HepG2 (cell line): Measurements from ENCODE around the gene KNCN.

Experiments used
- CBX1 ChIP-seq: IDR thresholded peaks from one replicate; pipeline ENCODE4 v1.6.1; 2016; ENCODE audit warnings: antibody characterized with exemption, low read depth
- FOSL1 ChIP-seq: sonication (generic); formaldehyde crosslinking; IDR thresholded peaks from 2 replicates; pipeline ENCODE4 v1.9.0; 2021; ENCODE audit warnings: missing genetic modification reagents, borderline replicate concordance
- FOXA1 ChIP-seq, 2 experiments: fragments of 450-650 bp in 1 of 2; sonication (generic) in 1 of 2; formaldehyde crosslinking in 1 of 2; IDR thresholded peaks; 2 replicates each; pipeline versions ENCODE4 v1.4.0 to v1.6.1; 2016 to 2020; ENCODE audit warnings: missing genetic modification reagents in 1 of 2
- FOXM1 ChIP-seq: sonication (generic); formaldehyde crosslinking; IDR thresholded peaks from 2 replicates; pipeline ENCODE4 v1.5.0; 2020; ENCODE audit warnings: missing genetic modification reagents
- JUN ChIP-seq: sonication (generic); formaldehyde crosslinking; IDR thresholded peaks from 2 replicates; pipeline ENCODE4 v1.4.0; 2020; ENCODE audit warnings: mild to moderate bottlenecking, missing genetic modification reagents
- SRSF9 ChIP-seq: fragments of 200-400 bp; formaldehyde crosslinking; IDR thresholded peaks from 2 replicates; pipeline ENCODE4 v1.6.1; 2018; ENCODE audit warnings: borderline replicate concordance, mild to moderate bottlenecking, low read depth, low read length; ENCODE audit not compliant: insufficient read depth, poor library complexity, severe bottlenecking
- TARDBP ChIP-seq: sonication (generic); formaldehyde crosslinking; IDR thresholded peaks from 2 replicates; pipeline ENCODE4 v1.8.0; 2022; ENCODE audit warnings: mild to moderate bottlenecking, missing genetic modification reagents
- TCF7L2 ChIP-seq: IDR thresholded peaks from 2 replicates; pipeline ENCODE4 v1.6.1; 2011; ENCODE audit warnings: mild to moderate bottlenecking, low read depth, low read length, moderate library complexity
- ZFP37 ChIP-seq: sonication (generic); formaldehyde crosslinking; IDR thresholded peaks from 2 replicates; pipeline ENCODE4 v1.4.0; 2020; ENCODE audit warnings: missing genetic modification reagents, borderline replicate concordance
- TF ChIP-seq, protein P1 (sequence below): sonication (generic); formaldehyde crosslinking; IDR thresholded peaks from 2 replicates; pipeline ENCODE4 v1.5.0; 2020; ENCODE audit warnings: mild to moderate bottlenecking, missing genetic modification reagents, moderate library complexity
- TF ChIP-seq, protein P2 (sequence below): sonication (generic); formaldehyde crosslinking; conservative IDR thresholded peaks from 2 replicates; pipeline ENCODE4 v1.8.0; 2022; ENCODE audit warnings: low read depth, missing genetic modification reagents
- TF ChIP-seq, protein P3 (sequence below): sonication (generic); formaldehyde crosslinking; IDR thresholded peaks from 2 replicates; pipeline ENCODE4 v1.4.0; 2020; ENCODE audit warnings: mild to moderate bottlenecking, missing genetic modification reagents
- TF ChIP-seq, protein P4 (sequence below): sonication (generic); formaldehyde crosslinking; IDR thresholded peaks from 2 replicates; pipeline ENCODE4 v1.8.0; 2023; ENCODE audit warnings: mild to moderate bottlenecking, missing genetic modification reagents

DNA sequence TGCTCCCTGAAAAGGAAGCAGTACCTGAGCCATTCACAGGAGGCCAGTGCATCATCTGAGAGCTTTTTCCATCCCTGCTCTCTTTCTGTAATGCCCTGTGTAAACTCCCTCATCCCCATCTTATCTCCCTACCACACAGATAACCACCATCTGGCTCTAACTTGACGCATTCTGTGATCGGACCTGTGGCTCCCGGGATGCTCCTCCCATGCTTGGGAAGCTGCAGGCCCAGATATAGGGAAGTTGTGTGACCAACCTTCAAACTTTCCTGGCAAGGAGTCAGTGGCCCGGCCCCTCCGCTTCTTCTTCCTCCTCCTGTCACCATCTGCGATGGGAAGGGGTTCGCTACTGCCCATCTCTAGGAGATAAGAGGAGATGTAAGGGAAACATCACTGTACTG, 31.5 kb upstream of the KNCN start:
- no peak for TF ChIP-seq FOXM1 (CRISPR knock-in tag)
- no peak for TF ChIP-seq FOSL1
- no peak for TF ChIP-seq FOXA1 (IDR thresholded peaks at IDR 0.05)
- TF ChIP-seq FOXA1 (CRISPR knock-in tag; IDR thresholded peaks at IDR 0.05) = no peak
- TF ChIP-seq, protein P1, sequence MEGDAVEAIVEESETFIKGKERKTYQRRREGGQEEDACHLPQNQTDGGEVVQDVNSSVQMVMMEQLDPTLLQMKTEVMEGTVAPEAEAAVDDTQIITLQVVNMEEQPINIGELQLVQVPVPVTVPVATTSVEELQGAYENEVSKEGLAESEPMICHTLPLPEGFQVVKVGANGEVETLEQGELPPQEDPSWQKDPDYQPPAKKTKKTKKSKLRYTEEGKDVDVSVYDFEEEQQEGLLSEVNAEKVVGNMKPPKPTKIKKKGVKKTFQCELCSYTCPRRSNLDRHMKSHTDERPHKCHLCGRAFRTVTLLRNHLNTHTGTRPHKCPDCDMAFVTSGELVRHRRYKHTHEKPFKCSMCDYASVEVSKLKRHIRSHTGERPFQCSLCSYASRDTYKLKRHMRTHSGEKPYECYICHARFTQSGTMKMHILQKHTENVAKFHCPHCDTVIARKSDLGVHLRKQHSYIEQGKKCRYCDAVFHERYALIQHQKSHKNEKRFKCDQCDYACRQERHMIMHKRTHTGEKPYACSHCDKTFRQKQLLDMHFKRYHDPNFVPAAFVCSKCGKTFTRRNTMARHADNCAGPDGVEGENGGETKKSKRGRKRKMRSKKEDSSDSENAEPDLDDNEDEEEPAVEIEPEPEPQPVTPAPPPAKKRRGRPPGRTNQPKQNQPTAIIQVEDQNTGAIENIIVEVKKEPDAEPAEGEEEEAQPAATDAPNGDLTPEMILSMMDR (CRISPR knock-in tag) = no peak
- TF ChIP-seq ZFP37 = no peak
- no peak for TF ChIP-seq TARDBP (CRISPR knock-in tag)
- TF ChIP-seq, protein P2, sequence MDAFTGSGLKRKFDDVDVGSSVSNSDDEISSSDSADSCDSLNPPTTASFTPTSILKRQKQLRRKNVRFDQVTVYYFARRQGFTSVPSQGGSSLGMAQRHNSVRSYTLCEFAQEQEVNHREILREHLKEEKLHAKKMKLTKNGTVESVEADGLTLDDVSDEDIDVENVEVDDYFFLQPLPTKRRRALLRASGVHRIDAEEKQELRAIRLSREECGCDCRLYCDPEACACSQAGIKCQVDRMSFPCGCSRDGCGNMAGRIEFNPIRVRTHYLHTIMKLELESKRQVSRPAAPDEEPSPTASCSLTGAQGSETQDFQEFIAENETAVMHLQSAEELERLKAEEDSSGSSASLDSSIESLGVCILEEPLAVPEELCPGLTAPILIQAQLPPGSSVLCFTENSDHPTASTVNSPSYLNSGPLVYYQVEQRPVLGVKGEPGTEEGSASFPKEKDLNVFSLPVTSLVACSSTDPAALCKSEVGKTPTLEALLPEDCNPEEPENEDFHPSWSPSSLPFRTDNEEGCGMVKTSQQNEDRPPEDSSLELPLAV = no peak
- no peak for TF ChIP-seq TCF7L2
- no peak for TF ChIP-seq SRSF9
- no peak for TF ChIP-seq CBX1
- TF ChIP-seq, protein P3, sequence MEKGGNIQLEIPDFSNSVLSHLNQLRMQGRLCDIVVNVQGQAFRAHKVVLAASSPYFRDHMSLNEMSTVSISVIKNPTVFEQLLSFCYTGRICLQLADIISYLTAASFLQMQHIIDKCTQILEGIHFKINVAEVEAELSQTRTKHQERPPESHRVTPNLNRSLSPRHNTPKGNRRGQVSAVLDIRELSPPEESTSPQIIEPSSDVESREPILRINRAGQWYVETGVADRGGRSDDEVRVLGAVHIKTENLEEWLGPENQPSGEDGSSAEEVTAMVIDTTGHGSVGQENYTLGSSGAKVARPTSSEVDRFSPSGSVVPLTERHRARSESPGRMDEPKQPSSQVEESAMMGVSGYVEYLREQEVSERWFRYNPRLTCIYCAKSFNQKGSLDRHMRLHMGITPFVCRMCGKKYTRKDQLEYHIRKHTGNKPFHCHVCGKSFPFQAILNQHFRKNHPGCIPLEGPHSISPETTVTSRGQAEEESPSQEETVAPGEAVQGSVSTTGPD (CRISPR knock-in tag) = no peak
- TF ChIP-seq JUN (CRISPR knock-in tag) = no peak
- TF ChIP-seq, protein P4, sequence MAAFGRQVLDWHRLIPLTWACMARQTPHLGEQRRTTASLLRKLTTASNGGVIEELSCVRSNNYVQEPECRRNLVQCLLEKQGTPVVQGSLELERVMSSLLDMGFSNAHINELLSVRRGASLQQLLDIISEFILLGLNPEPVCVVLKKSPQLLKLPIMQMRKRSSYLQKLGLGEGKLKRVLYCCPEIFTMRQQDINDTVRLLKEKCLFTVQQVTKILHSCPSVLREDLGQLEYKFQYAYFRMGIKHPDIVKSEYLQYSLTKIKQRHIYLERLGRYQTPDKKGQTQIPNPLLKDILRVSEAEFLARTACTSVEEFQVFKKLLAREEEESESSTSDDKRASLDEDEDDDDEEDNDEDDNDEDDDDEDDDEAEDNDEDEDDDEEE (CRISPR knock-in tag) = no peak
